GM12878 (cell line): ENCODE data around the gene COL28A1. TPM values are rescaled to one million over a fixed set of nuclear protein-coding genes. Genes with fewer than 3 reads are reported as not detected.

Source experiments
- ATAC-seq: fragments of 200-7000 bp; cut with Tn5 transposase; 3 replicates; pipeline ENCODE4 v1.9.1; 2020; ENCODE audit warnings: mild to moderate bottlenecking, moderate library complexity
- BruUV-seq: library from RNA; stranded (reverse); fragments of 400-500 nt; replicated peaks from 2 replicates; lab custom pipeline; 2021; lab: Mats Ljungman, UMichigan
- CTCF ChIA-PET: fragments of 300-600 bp; sonication (Branson Sonifier 250); formaldehyde crosslinking; extraction: SDS; loops from one replicate; lab custom pipeline; 2021; ENCODE audit warnings: inconsistent platforms; lab: Yijun Ruan, JAX
- POLR2A ChIA-PET: fragments of 350-600 bp; formaldehyde crosslinking; extraction: SDS; loops from one replicate; lab custom pipeline; 2021; ENCODE audit warnings: inconsistent platforms; lab: Charles Lee
- RAD21 ChIA-PET: fragments of 300-600 bp; sonication (Branson Sonifier 250); formaldehyde crosslinking; loops from one replicate; lab custom pipeline; 2023; ENCODE audit warnings: antibody characterized with exemption; ENCODE audit not compliant: unreplicated experiment; lab: Charles Lee
- SMC1A ChIA-PET: fragments of 300-600 bp; sonication (Branson Sonifier 250); formaldehyde crosslinking; loops from one replicate; lab custom pipeline; 2023; ENCODE audit not compliant: unreplicated experiment, uncharacterized antibody; lab: Charles Lee
- DNase-seq: peaks from one replicate; pipeline ENCODE4 v3.0.0-alpha.2; 2011; ENCODE audit warnings: low read depth, low spot score
- FAIRE-seq: peaks from 3 replicates; lab custom pipeline; 2011; peaks lifted over from hg19 to GRCh38; lab: Jason Lieb, UNC
- H2AFZ ChIP-seq: 2 replicates; pipeline ENCODE4 v1.6.0; 2011; ENCODE audit warnings: low read depth, low read length, control low read depth; ENCODE audit not compliant: control insufficient read depth
- H3K27ac ChIP-seq: 2 replicates; pipeline ENCODE4 v1.5.1; 2011; ENCODE audit warnings: control low read depth; ENCODE audit not compliant: control insufficient read depth, insufficient read depth
- H3K27me3 ChIP-seq, 2 experiments: replicated peaks in 1 of 2; 2 replicates each; pipeline versions ENCODE4 v1.6.0 to v1.6.1; 2011; ENCODE audit warnings: low read length in 1 of 2; ENCODE audit not compliant: control insufficient read depth in 2 of 2, insufficient read depth in 2 of 2
- H3K36me3 ChIP-seq, 2 experiments: 2 replicates each; pipeline ENCODE4 v1.5.1; 2011; ENCODE audit warnings: low read length in 1 of 2; ENCODE audit not compliant: control insufficient read depth in 2 of 2, insufficient read depth in 2 of 2
- H3K4me1 ChIP-seq: 2 replicates; pipeline ENCODE4 v1.6.1; 2011; ENCODE audit warnings: mild to moderate bottlenecking, low read length, moderate library complexity, mixed read lengths; ENCODE audit not compliant: control insufficient read depth, insufficient read depth
- H3K4me2 ChIP-seq: 2 replicates; pipeline ENCODE4 v1.6.0; 2011; ENCODE audit warnings: control low read depth; ENCODE audit not compliant: control insufficient read depth, insufficient read depth
- H3K4me3 ChIP-seq: fragments of 200-600 bp; sonication (generic); 2 replicates; pipeline ENCODE4 v1.5.1; 2016
- H3K79me2 ChIP-seq: 2 replicates; pipeline ENCODE4 v1.6.0; 2011; ENCODE audit warnings: low read length; ENCODE audit not compliant: control insufficient read depth, insufficient read depth
- H3K9ac ChIP-seq: 2 replicates; pipeline ENCODE4 v1.8.0; 2011; ENCODE audit warnings: low read length, control low read depth, mixed read lengths; ENCODE audit not compliant: control insufficient read depth, insufficient read depth
- H3K9me3 ChIP-seq: replicated peaks from 3 replicates; pipeline ENCODE4 v1.5.1; 2011; ENCODE audit warnings: mild to moderate bottlenecking, low read length; ENCODE audit not compliant: control insufficient read depth, insufficient read depth
- H4K20me1 ChIP-seq: 2 replicates; pipeline ENCODE4 v1.6.0; 2011; ENCODE audit not compliant: control insufficient read depth, insufficient read depth
- ATF7 ChIP-seq: fragments of 450-650 bp; IDR thresholded peaks from 2 replicates; pipeline ENCODE4 v1.6.1; 2016; ENCODE audit warnings: low read depth, mild to moderate bottlenecking
- BCL11A ChIP-seq: IDR thresholded peaks from 2 replicates; pipeline ENCODE4 v1.6.1; 2011; ENCODE audit warnings: low read depth, low read length
- BCL3 ChIP-seq: IDR thresholded peaks from 2 replicates; pipeline ENCODE4 v1.6.1; 2011; ENCODE audit warnings: borderline replicate concordance, low read depth, mild to moderate bottlenecking, moderate library complexity, low read length; ENCODE audit not compliant: insufficient read depth, poor library complexity, severe bottlenecking
- CEBPZ ChIP-seq: fragments of 150-350 bp; IDR thresholded peaks from 2 replicates; pipeline ENCODE4 v1.6.1; 2016; ENCODE audit warnings: low read depth, low read length
- E4F1 ChIP-seq: fragments of 450-650 bp; IDR thresholded peaks from 2 replicates; pipeline ENCODE4 v1.6.1; 2018; ENCODE audit warnings: borderline replicate concordance, mild to moderate bottlenecking; ENCODE audit not compliant: partially characterized antibody
- EGR1 ChIP-seq, 2 experiments: IDR thresholded peaks; 1 replicate in 1 of 2; 2 replicates in 1 of 2; pipeline ENCODE4 v1.6.1; 2011 to 2012; ENCODE audit warnings: low read depth in 2 of 2, low read length in 2 of 2, borderline replicate concordance in 1 of 2, mild to moderate bottlenecking in 1 of 2, moderate library complexity in 1 of 2
- IKZF1 ChIP-seq: fragments of 450-650 bp; conservative IDR thresholded peaks from 2 replicates; pipeline ENCODE4 v1.6.1; 2017; ENCODE audit warnings: antibody characterized with exemption, mild to moderate bottlenecking
- IKZF2 ChIP-seq, 2 experiments: fragments of 450-650 bp; IDR thresholded peaks; 2 replicates each; pipeline ENCODE4 v1.6.1; 2017; ENCODE audit warnings: mild to moderate bottlenecking in 2 of 2, moderate library complexity in 2 of 2
- MYC ChIP-seq: IDR thresholded peaks from 2 replicates; pipeline ENCODE4 v1.6.1; 2011; ENCODE audit warnings: mild to moderate bottlenecking, low read length, moderate library complexity, inconsistent platforms; ENCODE audit not compliant: insufficient read depth, insufficient replicate concordance, insufficient read length, severe bottlenecking
- YBX1 ChIP-seq: fragments of 450-650 bp; IDR thresholded peaks from 2 replicates; pipeline ENCODE4 v1.6.1; 2016; ENCODE audit warnings: antibody characterized with exemption
- YY1 ChIP-seq: IDR thresholded peaks from 2 replicates; pipeline ENCODE4 v1.6.1; 2011; ENCODE audit warnings: low read depth, mild to moderate bottlenecking, low read length
- ZNF687 ChIP-seq: fragments of 450-650 bp; IDR thresholded peaks from 2 replicates; pipeline ENCODE4 v1.6.1; 2017; ENCODE audit warnings: mild to moderate bottlenecking, moderate library complexity
- WGBS: methylation state at CpG from one replicate; pipeline ENCODE4 v1.1.6; 2016; ENCODE audit warnings: low lambda C conversion rate; ENCODE audit not compliant: insufficient replicate concordance, insufficient coverage; ENCODE audit errors: missing lambda C conversion rate; 5-methylcytosine and 5-hydroxymethylcytosine counted together
- in situ Hi-C: fragments of 300-500 bp; cut with MboI; formaldehyde crosslinking; loops from 9 replicates; pipeline ENCODE4 v1.14.3; 2018; ENCODE audit warnings: mixed read lengths
- intact Hi-C: fragments of 100-400 bp; cut with micrococcal nuclease; formaldehyde crosslinking; loops from one replicate; pipeline ENCODE4 v1.14.2; 2022; ENCODE audit not compliant: unreplicated experiment
- polyA plus RNA-seq, 11 experiments: library from polyadenylated mRNA; depleted of rRNA in 4 of 11; unstranded in 6 of 11; stranded (reverse) in 5 of 11; fragments of >200 nt; fragmentation: Nextera tagmentation in 4 of 11; fragmentation: Illumina TruSeq in 1 of 11; extraction: Ambion mirVana in 4 of 11; extraction: Trizol in 1 of 11; gene quantifications; 1 replicate in 1 of 11; 2 replicates in 10 of 11; pipeline versions ENCODE4 v1.2.1 to v1.2.3, GENCODE V29; 2011 to 2016; ENCODE audit warnings: inconsistent platforms in 2 of 11, missing spikeins in 2 of 11, low read depth in 1 of 11
- total RNA-seq, 4 experiments: library from RNA; depleted of rRNA in 3 of 4; stranded (reverse); fragments of >200 nt in 3 of 4; fragmentation: Illumina TruSeq in 1 of 4; extraction: Trizol in 1 of 4; gene quantifications; 2 replicates each; pipeline versions ENCODE4 v1.2.1 to v1.2.3, GENCODE V29; 2013 to 2021

The COL28A1 gene
- total and polyA plus RNA-seq, 10 of the 15 experiments (the other 5 are each of a cell fraction or from before 2014, with no cell fraction given), result 0.05 to 0.22 TPM; not detected in 8

GRCh38 chr7:7418997-7419396 lies 116.7 kb downstream of the COL28A1 start (continued):
- no peak for TF ChIP-seq BCL3
- no peak for TF ChIP-seq BCL11A

- CTCF ChIA-PET, result interaction anchor here (0.7 kb wide), 1 partner anchor 66 kb away, joined by 3 read pairs; no protein-coding TSS in a partner anchor
- Histone ChIP-seq H3K9ac (no peak overlapping the region), H4K20me1 (no peaks in the 10 kb centered on the region), H3K4me1 (no peaks in the 10 kb centered on the region), H3K27ac (no peak overlapping the region), H3K36me3 (no peaks in the 10 kb centered on the region), H3K4me2 (no peak overlapping the region), H3K27me3 (no peaks in the 10 kb centered on the region), H3K4me3 (no peak overlapping the region), H2AFZ (no peak overlapping the region), H3K9me3 (no peaks in the 10 kb centered on the region), H3K79me2 (no peaks in the 10 kb centered on the region)
- DNase-seq (no peak), ATAC-seq (no peak), FAIRE-seq (no peak)
- RAD21 ChIA-PET, result no interaction called here
- intact Hi-C loops (no loop called here), in situ Hi-C loops (no loop called here)
- no TSS peak for BruUV-seq
- POLR2A ChIA-PET, result no interaction called here
- WGBS, result 45% methylated on average over 3 of the region's 3 CpGs
- SMC1A ChIA-PET, result no interaction called here
- no peak for TF ChIP-seq YY1
- TF ChIP-seq YBX1, result no peak
- TF ChIP-seq EGR1 (IDR thresholded peaks at IDR 0.05; ENCODE audit: borderline replicate concordance in 1 of 2, low read depth in 2 of 2, low read length in 2 of 2), result no peak
- TF ChIP-seq E4F1, result no peak
- no peak for TF ChIP-seq ZNF687
- no peak for TF ChIP-seq MYC
- TF ChIP-seq IKZF1, result no peak
- no peak for TF ChIP-seq IKZF2 (IDR thresholded peaks at IDR 0.05)
- TF ChIP-seq CEBPZ, result no peak
- TF ChIP-seq ATF7, result no peak
Observed at GRCh38 chr7:7417851-7418250, 117.8 kb downstream of the COL28A1 start.
